BJ (cell line): ENCODE data around the gene SREK1. TPM values are rescaled to one million over a fixed set of nuclear protein-coding genes. Genes with fewer than 3 reads are reported as not detected.

ENCODE experiments used
- CTCF ChIA-PET: fragments of 350-600 bp; formaldehyde crosslinking; extraction: SDS; loops from one replicate; lab custom pipeline; 2021; ENCODE audit warnings: antibody characterized with exemption, inconsistent platforms; lab: Yijun Ruan, JAX
- POLR2A ChIA-PET: fragments of 300-600 bp; sonication (Branson Sonifier 250); formaldehyde crosslinking; extraction: SDS; loops from one replicate; lab custom pipeline; 2021; ENCODE audit warnings: antibody characterized with exemption; lab: Charles Lee
- DNase-seq: peaks from one replicate; pipeline ENCODE4 v3.0.0-alpha.2; 2011; ENCODE audit warnings: low read depth
- H3K27me3 ChIP-seq: 2 replicates; pipeline ENCODE4 v1.6.0; 2011; ENCODE audit warnings: low read length; ENCODE audit not compliant: control insufficient read depth, insufficient read depth
- H3K36me3 ChIP-seq: 2 replicates; pipeline ENCODE4 v1.5.1; 2011; ENCODE audit warnings: low read length; ENCODE audit not compliant: control insufficient read depth, insufficient read depth
- H3K4me3 ChIP-seq: 2 replicates; pipeline ENCODE4 v1.5.1; 2011; ENCODE audit warnings: low read depth, mild to moderate bottlenecking, control low read depth, low read length
- polyA plus RNA-seq: library from polyadenylated mRNA; depleted of rRNA; stranded (reverse); fragments of >200 nt; gene quantifications from 2 replicates; pipeline ENCODE4 v1.2.3, GENCODE V29; 2011
- TF ChIP-seq, protein P1 (sequence below): IDR thresholded peaks from 2 replicates; pipeline ENCODE4 v1.5.1; 2011; ENCODE audit warnings: low read depth, mild to moderate bottlenecking, control low read depth, inconsistent platforms, low read length, moderate library complexity; ENCODE audit not compliant: insufficient read depth

SREK1 gene
- polyA plus RNA-seq, 1 experiment: 34.1 TPM

DNA sequence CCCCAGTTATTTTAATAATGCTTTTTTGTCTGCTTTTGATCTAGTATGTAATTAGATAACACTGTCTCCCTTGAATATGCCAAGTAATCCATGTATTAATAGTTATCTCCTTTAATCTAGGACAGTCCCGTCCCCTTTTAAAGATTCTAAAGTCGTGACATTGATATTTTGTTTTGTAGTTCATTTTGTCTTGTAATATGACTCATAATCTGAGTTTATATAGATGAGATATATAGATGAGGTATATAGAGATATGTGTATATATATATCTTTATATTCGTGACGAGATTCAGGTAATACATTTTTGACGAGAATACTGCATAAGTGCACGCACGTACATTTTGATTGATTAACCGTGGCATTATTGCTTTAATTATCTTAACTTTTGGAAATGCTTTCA is 1.6 kb downstream of the SREK1 start:
- Histone ChIP-seq H3K36me3 (no peaks in the 10 kb centered on the region), H3K4me3 (peak overlapping the region; percentile 88), H3K27me3 (no peaks in the 10 kb centered on the region)
- ChIA-PET CTCF (no interaction called here), POLR2A (interaction anchor here (0.5 kb wide), 1 partner anchor 1104 kb away, joined by 3 read pairs; no protein-coding TSS in a partner anchor)
- TF ChIP-seq, protein P1, sequence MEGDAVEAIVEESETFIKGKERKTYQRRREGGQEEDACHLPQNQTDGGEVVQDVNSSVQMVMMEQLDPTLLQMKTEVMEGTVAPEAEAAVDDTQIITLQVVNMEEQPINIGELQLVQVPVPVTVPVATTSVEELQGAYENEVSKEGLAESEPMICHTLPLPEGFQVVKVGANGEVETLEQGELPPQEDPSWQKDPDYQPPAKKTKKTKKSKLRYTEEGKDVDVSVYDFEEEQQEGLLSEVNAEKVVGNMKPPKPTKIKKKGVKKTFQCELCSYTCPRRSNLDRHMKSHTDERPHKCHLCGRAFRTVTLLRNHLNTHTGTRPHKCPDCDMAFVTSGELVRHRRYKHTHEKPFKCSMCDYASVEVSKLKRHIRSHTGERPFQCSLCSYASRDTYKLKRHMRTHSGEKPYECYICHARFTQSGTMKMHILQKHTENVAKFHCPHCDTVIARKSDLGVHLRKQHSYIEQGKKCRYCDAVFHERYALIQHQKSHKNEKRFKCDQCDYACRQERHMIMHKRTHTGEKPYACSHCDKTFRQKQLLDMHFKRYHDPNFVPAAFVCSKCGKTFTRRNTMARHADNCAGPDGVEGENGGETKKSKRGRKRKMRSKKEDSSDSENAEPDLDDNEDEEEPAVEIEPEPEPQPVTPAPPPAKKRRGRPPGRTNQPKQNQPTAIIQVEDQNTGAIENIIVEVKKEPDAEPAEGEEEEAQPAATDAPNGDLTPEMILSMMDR: no peak
- no peak for DNase-seq

GRCh38 chr5:66149950-66150349 is 5.8 kb downstream of the SREK1 start:
- Histone ChIP-seq H3K36me3 (no peaks in the 10 kb centered on the region), H3K27me3 (no peaks in the 10 kb centered on the region), H3K4me3 (no peak overlapping the region)
- ChIA-PET CTCF (no interaction called here), POLR2A (no interaction called here)
- DNase-seq: no peak
- TF ChIP-seq, protein P1: no peak

GRCh38 chr5:66151030-66151429 is 6.9 kb downstream of the SREK1 start:
- DNase-seq: no peak

GRCh38 chr5:66151491-66151890 is 7.4 kb downstream of the SREK1 start:
- ChIA-PET CTCF (no interaction called here), POLR2A (no interaction called here)
- no peak overlapping the region for H3K4me3 ChIP-seq
- no peak for DNase-seq
- H3K27me3 ChIP-seq: no peaks in the 10 kb centered on the region
- TF ChIP-seq, protein P1: no peak
- H3K36me3 ChIP-seq: no peaks in the 10 kb centered on the region

More at GRCh38 chr5:66151030-66151429, 6.9 kb downstream of the SREK1 start:
- H3K36me3 ChIP-seq: no peaks in the 10 kb centered on the region
- H3K27me3 ChIP-seq: no peaks in the 10 kb centered on the region
- CTCF ChIA-PET: no interaction called here
- POLR2A ChIA-PET: no interaction called here
- no peak overlapping the region for H3K4me3 ChIP-seq
- TF ChIP-seq, protein P1: no peak

GRCh38 chr5:66157046-66157445 is 12.9 kb downstream of the SREK1 start:
- POLR2A ChIA-PET: no interaction called here

More at GRCh38 chr5:66157046-66157445, 12.9 kb downstream of the SREK1 start:
- DNase-seq: no peak
- no peak overlapping the region for H3K4me3 ChIP-seq
- CTCF ChIA-PET: interaction anchor here (1.6 kb wide), 1 partner anchor 134 kb away, joined by 3 read pairs; no protein-coding TSS in a partner anchor
- peaks cover 1% of the 10 kb centered on the region; the same call in 1 of the 2 replicates for H3K36me3 ChIP-seq
- TF ChIP-seq, protein P1: no peak
- no peaks in the 10 kb centered on the region for H3K27me3 ChIP-seq
